Brain microvascular endothelial cell (primary cell): ENCODE measurements around the gene GPR139.

Experiments used
- DNase-seq: peaks from one replicate; pipeline ENCODE4 v3.0.0-alpha.2; 2020
- H3K27ac ChIP-seq: fragments of 250-450 bp; sonication (Bioruptor Pico); 2 replicates; pipeline ENCODE4 v1.5.1; 2020; ENCODE audit warnings: mild to moderate bottlenecking, moderate library complexity
- H3K27me3 ChIP-seq: fragments of 250-450 bp; sonication (Bioruptor Pico); replicated peaks from 2 replicates; pipeline ENCODE4 v1.5.1; 2020; ENCODE audit warnings: mild to moderate bottlenecking
- H3K36me3 ChIP-seq: fragments of 250-450 bp; sonication (Bioruptor Pico); replicated peaks from 2 replicates; pipeline ENCODE4 v1.5.1; 2020; ENCODE audit warnings: mild to moderate bottlenecking
- H3K4me3 ChIP-seq: 2 replicates; pipeline ENCODE4 v1.5.1; 2011; ENCODE audit warnings: low read depth, mild to moderate bottlenecking, control low read depth, low read length, moderate library complexity
- CTCF ChIP-seq: IDR thresholded peaks from 2 replicates; pipeline ENCODE4 v1.5.1; 2011; ENCODE audit warnings: low read depth, mild to moderate bottlenecking, moderate library complexity, low read length, control low read depth, inconsistent platforms; ENCODE audit errors: missing control alignments
- in situ Hi-C: cut with HindIII; loops from 2 replicates; pipeline ENCODE4 v1.10.0; 2017; ENCODE audit warnings: low sequenced_read_pairs, low pct_ligation_motif_present

The GPR139 gene

GRCh38 chr16:20084624-20085226, 11.0 kb upstream of the GPR139 start:
- Histone ChIP-seq H3K36me3 (no peaks in the 10 kb centered on the region), H3K4me3 (no peak overlapping the region), H3K27ac (no peak overlapping the region), H3K27me3 (no peaks in the 10 kb centered on the region)
- no peak for TF ChIP-seq CTCF
- in situ Hi-C loops, result no loop called here
- no peak for DNase-seq

- no peak overlapping the region for H3K4me3 ChIP-seq
- H3K36me3 ChIP-seq, result no peaks in the 10 kb centered on the region
- DNase-seq, result no peak
- H3K27ac ChIP-seq, result no peak overlapping the region
- no peaks in the 10 kb centered on the region for H3K27me3 ChIP-seq
- TF ChIP-seq CTCF, result no peak
- in situ Hi-C loops, result no loop called here
Observed at GRCh38 chr16:20079106-20079505, 5.4 kb upstream of the GPR139 start.

GRCh38 chr16:20075243-20075642, 1.6 kb upstream of the GPR139 start:
- Histone ChIP-seq H3K27me3 (no peaks in the 10 kb centered on the region), H3K4me3 (no peak overlapping the region), H3K36me3 (no peaks in the 10 kb centered on the region), H3K27ac (no peak overlapping the region)
- no peak for DNase-seq
- in situ Hi-C loops, result no loop called here
- TF ChIP-seq CTCF, result no peak

GRCh38 chr16:20074099-20074991, 655 bp upstream of the GPR139 start:
- Histone ChIP-seq H3K4me3 (no peak overlapping the region), H3K36me3 (no peaks in the 10 kb centered on the region), H3K27me3 (no peaks in the 10 kb centered on the region), H3K27ac (no peak overlapping the region)
- in situ Hi-C loops, result no loop called here
- no peak for DNase-seq
- no peak for TF ChIP-seq CTCF

GRCh38 chr16:20072874-20073202, 852 bp downstream of the GPR139 start:
- in situ Hi-C loops, result no loop called here
- no peak for TF ChIP-seq CTCF
- H3K4me3 ChIP-seq, result no peak overlapping the region
- no peak overlapping the region for H3K27ac ChIP-seq
- no peaks in the 10 kb centered on the region for H3K36me3 ChIP-seq
- H3K27me3 ChIP-seq, result no peaks in the 10 kb centered on the region
- no peak for DNase-seq
